ENCODE measurements around the gene CDK3.
"Not testable (repeated sequence)": the region's sequence is repeated elsewhere in the genome, so short reads cannot be mapped to it uniquely, and the experiment has no call there.

CDK3 gene

DNA sequence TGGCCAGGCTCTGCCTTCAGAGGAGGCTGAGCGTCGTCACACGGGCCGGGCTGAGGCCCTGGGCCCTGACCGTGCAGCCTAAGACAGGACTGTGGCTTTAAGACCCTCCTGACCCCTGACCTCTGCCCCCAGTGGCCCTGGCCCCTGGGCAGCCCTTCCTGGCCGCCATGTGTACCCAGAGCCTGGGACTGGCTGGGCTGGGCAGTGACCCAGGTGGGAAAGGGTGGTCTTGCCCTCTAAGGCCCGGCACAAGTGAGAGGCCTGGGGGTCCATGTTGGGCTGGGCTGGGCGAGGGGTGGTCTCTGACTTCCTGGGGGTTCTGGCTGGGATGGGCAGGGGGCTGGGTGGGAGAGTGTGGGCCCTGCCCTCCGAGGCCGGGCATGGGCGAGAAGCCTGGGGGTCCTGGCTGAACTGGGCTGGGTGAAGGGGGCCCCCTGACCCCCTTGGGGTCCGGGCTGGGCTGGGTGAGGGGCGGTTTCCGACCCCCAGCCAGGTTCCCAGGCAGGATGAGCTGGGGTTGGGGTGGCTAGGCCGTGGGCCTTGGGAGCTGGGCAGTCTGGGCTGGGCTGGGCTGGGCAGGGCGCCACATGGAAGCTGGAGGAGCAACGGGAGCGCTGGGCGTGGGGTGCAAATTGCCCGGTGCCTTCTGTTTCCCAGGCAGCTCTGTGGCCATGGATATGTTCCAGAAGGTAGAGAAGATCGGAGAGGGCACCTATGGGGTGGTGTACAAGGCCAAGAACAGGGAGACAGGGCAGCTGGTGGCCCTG, at the start of gene CDK3:
Gene CDK3 (plus strand): TSS at position 101 of the 767 bp plus-strand sequence. CDS start 571 bp downstream, at position 672.
- CTCF ChIA-PET = interaction anchor here (0.7 to 17.8 kb wide), 17 partner anchors 11 to 301 kb away, joined by 3 to 266 read pairs (median 5); partner anchors contain the start of genes MRPL38 and TRIM65
- TF ChIP-seq, protein P1, sequence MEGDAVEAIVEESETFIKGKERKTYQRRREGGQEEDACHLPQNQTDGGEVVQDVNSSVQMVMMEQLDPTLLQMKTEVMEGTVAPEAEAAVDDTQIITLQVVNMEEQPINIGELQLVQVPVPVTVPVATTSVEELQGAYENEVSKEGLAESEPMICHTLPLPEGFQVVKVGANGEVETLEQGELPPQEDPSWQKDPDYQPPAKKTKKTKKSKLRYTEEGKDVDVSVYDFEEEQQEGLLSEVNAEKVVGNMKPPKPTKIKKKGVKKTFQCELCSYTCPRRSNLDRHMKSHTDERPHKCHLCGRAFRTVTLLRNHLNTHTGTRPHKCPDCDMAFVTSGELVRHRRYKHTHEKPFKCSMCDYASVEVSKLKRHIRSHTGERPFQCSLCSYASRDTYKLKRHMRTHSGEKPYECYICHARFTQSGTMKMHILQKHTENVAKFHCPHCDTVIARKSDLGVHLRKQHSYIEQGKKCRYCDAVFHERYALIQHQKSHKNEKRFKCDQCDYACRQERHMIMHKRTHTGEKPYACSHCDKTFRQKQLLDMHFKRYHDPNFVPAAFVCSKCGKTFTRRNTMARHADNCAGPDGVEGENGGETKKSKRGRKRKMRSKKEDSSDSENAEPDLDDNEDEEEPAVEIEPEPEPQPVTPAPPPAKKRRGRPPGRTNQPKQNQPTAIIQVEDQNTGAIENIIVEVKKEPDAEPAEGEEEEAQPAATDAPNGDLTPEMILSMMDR (IDR thresholded peaks at IDR 0.05; ENCODE audit: control extremely low read depth, extremely low read depth, low read depth, missing control alignments) = no peak
- no peak for DNase-seq (ENCODE audit: extremely low spot score)
- POLR2A ChIA-PET = no interaction called here

DNA sequence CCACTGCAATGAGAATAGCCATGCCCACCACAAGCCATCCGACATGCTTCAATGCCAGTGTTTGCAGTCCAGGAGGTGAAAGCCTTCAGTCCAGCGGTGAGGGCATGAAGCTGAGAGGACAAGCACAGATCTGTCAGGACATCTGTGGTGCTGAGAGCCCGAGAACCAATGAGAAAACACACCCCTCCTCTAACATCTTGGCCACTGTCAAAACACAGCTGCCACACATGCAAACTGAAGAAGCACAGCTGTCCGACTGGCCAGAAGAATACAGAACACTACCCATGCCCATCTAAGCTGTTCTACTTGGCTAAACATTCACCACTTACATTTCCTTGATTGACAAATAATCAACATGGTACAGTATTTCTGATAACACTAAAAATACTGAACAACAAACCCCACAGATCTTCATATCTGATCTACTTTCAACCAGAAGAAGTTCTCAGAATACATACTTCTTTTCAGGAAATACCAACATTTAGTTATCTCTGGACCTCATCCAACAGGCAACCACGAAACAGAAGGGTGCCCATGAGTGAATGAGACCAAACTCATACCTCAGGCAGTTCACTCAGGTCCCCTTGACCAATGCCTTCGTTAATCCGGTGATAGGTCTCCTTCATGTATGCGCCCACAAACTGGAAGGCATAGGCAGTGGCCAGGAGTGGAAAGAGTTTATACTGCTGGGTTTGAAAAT, 49.6 kb upstream of the CDK3 start:
- ChIA-PET POLR2A (no interaction called here), CTCF (interaction anchor here (0.8 to 1.9 kb wide), 4 partner anchors 27 to 155 kb away, joined by 3 to 4 read pairs (median 3); partner anchors contain the start of gene MRPL38)
- DNase-seq (ENCODE audit: extremely low spot score) = no peak
- TF ChIP-seq, protein P1 (IDR thresholded peaks at IDR 0.05; ENCODE audit: control extremely low read depth, extremely low read depth, low read depth, missing control alignments) = no peak

DNA sequence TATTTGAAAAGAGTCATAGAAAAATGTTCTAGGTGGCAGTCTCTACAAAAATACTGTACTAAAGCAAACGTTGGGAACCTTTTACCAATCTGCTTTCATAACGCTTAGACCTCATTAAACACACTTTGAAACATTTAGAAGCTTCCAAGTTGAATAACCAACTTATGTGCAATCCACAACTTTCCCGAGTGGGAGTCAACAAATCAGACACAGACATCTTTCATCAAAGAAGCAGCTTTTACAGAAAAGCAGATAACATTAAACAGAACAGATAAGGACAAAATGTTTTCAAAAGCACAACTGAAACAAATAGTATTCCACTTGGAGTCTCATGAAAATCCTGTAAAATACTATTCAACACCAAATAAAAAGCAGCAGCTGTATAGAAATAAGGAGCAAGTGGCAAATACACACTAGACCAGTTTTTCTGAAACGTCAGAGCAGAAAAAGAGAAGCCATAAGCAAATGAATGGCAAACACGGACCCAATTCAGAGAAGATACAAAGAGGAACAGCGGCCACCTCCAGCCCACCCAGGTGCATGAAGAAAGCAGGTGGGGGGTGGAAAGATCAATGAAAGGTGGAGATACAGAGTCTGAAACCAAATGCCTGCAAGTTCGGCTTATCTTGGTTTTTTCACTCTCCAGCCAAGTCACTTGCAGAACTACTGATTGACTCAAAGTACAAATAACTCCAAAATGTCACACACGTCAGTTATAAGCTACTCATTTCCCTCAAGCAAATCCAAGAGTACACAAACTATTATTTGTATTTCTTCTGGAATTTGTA, 41.4 kb upstream of the CDK3 start:
- no peak for DNase-seq (ENCODE audit: extremely low spot score)
- TF ChIP-seq, protein P1 (IDR thresholded peaks at IDR 0.05; ENCODE audit: control extremely low read depth, extremely low read depth, low read depth, missing control alignments) = no peak
- POLR2A ChIA-PET = no interaction called here
- CTCF ChIA-PET = interaction anchor here (1.0 to 1.4 kb wide), 2 partner anchors 41 to 54 kb away, joined by 3 to 4 read pairs; no protein-coding TSS in a partner anchor

DNA sequence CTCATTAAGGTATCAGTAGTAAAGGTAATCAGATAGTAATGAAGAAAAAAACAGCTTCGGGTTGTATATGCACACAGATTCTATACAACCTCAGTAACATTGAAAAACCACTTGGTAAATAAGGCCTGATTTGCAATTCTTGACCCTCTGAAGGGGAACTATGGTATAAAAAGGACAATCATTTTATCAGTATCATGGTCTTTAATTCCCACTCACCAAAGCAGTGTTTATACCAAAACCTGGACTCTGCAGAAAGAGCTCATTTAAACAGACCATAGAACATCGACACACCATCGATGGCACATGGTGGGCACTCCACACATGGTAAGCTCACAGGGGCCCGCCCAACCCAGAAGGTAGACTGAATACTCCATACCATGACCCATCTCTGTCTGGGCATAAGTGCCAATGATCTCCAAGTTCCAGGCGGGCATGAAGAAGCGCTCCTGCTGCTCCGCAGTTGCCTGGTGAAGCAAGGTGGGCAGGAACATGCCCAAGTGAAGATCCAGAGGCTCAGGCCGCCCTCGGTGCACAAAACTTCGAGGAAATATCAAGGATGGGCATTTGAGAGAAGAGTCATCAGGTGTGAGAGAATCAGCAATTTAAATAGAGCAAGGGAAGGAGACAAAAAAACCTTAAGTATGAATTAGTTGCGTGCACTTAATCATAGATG, 40.7 kb upstream of the CDK3 start:
- DNase-seq (ENCODE audit: extremely low spot score) = no peak
- POLR2A ChIA-PET = interaction anchor here (0.9 kb wide), 1 partner anchor 177 kb away, joined by 8 read pairs; no protein-coding TSS in a partner anchor
- CTCF ChIA-PET = interaction anchor here (1.0 to 1.4 kb wide), 4 partner anchors 10 to 55 kb away, joined by 3 to 4 read pairs (median 4); no protein-coding TSS in a partner anchor
- TF ChIP-seq, protein P1 (IDR thresholded peaks at IDR 0.05; ENCODE audit: control extremely low read depth, extremely low read depth, low read depth, missing control alignments) = no peak

DNA sequence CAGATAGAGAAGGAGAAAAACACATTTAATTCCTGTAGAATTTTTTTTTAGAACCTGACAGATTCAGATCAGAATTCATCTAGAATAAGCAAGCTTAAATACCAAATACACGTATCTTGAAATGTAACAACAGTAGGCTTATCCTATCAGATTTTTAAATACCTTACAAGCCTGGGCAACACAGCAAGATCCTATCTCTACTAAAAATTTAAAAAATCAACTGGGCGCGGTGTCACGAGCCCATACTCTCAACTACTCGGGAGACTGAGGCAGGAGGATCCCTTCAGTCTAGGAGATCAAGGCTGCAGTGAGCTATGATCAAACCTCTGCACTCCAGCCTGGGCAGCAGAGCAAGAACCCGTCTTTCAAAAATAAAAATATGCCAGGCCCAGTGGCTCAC, 35.2 kb upstream of the CDK3 start:
- CTCF ChIA-PET = interaction anchor here (1.3 to 1.4 kb wide), 3 partner anchors 35 to 69 kb away, joined by 3 read pairs; partner anchors contain the start of gene TRIM65

DNA sequence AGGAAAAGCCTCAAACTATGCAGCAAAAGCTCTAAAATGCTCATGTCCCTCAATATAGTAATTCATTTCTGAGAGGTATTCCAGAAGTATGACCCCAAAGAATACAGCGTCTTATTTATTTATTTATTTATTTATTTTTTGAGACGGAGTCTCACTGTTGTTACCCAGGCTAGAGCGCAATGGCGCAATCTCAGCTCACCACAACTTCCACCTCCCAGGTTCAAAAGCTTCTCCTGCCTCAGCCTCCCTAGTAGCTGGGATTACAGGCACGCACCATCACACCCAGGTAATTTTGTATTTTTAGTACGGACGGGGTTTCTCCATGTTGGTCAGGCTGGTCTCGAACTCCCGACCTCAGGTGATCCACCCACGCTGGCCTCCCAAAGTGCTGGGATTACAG, 31.6 kb upstream of the CDK3 start:
- POLR2A ChIA-PET; DNase-seq (ENCODE audit: extremely low spot score); CTCF ChIA-PET: not testable (repeated sequence)

More for the DNA sequence above, 35.2 kb upstream of the CDK3 start:
- DNase-seq (ENCODE audit: extremely low spot score) = no peak
- POLR2A ChIA-PET = no interaction called here
- TF ChIP-seq, protein P1 (IDR thresholded peaks at IDR 0.05; ENCODE audit: control extremely low read depth, extremely low read depth, low read depth, missing control alignments) = no peak
